ENCODE results near the gene PIK3R6.
"Not testable (repeated sequence)": the region's sequence is repeated elsewhere in the genome, so short reads cannot be mapped to it uniquely, and the experiment has no call there.

The PIK3R6 gene

DNA sequence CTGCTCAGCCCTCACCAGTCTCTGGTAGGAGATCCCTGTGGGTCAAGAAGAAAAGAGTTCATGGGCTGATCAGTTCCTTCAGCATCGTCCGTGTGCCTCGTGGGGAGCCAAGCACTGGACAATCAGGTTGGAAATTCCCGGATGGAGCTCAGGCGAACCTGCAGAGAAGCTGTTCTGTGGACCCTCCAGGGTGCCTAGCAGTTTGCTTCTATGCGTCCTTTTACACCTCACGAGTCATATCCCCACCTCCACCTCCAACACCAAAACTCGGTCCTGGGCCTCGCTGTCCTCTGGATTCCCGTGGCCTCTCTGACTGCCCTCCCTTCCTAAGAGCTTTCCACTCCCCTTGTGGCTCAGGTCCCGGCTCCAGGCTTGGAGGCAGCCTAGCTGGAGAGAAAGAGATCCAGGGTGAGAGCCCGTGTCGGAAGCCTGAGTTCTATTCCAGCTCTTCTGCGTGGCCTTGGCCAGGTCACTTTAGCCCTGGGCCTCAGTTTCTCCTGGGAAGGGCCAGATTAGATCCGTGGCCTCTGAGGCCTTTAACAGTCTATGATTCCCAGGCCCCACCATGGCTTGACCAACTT is 26.2 kb upstream of the PIK3R6 start:
- DNase-seq (ENCODE audit: low spot score), result no peak

DNA sequence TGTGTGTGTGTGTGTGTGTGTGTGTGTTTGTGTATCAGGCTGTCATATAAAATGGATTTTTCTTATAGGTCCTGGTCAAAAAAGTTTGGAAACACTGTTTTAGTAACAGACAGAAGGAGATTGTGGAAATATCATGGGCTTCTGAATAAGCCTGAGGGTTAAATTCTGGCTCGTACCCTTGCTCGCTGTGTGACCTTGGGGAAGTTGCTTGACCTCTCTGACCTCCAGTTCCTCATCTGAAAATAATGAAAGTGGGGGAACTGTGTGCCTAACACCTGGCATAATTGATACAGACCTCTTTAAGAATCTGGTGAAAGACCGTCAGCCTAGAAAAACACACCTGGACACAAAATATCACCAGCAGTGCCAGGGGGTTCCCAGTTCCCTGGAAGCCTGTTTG is 25.6 kb upstream of the PIK3R6 start:
- DNase-seq (ENCODE audit: low spot score), result no peak

DNA sequence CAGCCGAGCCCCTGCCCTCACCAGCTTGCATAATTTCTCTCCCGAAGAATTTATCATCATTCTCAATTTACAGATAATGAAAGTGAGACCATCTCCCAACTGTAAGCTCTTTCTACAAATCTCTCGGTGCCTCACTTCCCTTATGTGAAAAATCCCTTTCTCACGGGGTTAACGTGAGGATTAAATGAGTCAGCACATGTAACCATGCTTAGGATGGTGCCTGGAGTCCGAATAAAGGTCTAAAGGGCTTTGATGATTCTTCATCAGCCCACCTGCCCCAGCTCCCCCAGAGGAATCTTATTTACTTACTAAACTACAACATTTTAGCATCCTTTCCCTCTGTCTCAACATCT is 24.8 kb upstream of the PIK3R6 start:
- no peak for DNase-seq (ENCODE audit: low spot score)

DNA sequence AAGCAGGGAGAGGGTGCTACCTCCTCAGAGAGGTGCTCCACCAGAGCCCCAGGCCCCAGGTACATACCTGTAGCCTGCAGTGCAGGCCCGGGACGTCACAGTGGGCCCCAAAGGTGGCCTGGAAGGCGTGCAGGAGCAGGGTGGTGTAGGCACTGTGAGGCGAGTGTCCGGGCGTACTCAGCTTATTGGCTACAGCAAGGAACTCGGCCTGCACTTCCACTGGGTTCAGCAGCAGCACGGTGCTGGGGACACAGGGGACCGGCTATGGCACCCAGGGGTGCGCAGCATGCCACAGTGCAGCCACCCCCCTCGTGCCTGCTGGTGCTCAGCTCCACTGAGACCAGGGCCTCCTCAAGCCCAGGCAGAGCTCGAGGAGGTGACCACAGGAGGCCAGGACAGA is 23.2 kb upstream of the PIK3R6 start:
- no peak for DNase-seq (ENCODE audit: low spot score)

DNA sequence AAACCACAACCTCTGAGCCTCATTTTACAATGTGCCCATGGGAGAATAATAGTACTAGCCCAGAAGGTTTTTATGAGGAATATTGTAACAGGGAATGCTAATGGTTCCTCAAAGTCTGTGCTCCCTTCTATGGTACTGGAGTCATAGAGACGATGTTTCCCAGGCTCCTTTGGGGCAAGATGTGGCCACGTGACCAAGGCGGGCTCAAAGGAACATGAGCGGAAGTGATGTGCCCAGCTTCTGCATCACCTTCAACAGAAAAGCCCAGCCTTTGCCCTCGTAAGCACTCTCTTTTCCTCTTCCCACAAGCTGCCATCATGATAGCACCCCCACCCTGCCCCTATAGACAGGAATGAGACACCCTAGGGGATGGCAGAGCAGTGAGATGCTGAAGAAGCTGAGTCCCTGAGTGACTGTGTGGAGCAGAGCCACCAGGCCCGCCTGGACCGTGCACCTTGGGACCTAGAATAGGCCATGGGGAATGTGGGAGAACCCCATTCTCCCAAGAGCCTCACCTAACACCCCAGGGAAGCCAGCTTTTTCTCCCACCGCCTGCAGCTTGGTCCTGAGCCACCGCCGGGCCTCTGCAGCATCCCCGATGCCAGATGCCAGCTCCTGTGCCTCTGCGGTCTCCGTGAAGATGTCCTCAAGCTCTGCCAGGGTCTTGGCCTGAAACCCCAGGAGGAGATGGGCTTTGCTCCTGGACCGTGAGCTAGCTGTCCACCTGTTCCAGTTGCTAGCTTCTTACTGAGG is 22.2 kb upstream of the PIK3R6 start:
- DNase-seq (ENCODE audit: low spot score), result no peak

DNA sequence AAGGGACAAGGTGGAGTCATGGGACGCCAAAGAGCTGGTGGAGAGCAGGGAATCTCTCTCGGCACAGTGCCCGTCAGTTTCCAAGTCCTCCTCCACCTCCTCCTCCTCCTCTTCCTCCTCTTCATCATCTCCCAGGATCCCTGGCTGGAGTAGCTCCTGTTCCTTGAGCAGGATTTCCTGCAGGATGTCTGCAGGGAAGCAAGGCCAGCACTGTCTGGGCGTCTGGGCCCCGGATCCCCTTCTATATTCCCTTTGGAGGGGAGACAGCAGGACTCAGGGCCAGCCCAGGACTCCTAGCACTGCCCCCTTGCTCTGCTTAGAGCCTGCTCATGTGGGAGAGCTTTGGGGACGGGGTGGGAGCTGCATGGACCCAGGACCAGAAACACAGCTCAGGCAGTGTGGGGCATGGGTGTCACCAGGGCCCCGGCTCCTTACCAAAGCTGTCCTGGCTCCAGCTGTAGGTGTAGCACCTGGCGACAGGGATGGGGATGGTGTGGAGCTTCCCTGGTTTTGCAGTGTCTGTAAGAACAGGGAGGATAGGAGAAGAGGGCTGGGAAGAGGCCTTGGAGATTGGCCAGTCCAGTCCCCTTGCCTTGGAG is 21.3 kb upstream of the PIK3R6 start:
- DNase-seq (ENCODE audit: low spot score), result no peak

DNA sequence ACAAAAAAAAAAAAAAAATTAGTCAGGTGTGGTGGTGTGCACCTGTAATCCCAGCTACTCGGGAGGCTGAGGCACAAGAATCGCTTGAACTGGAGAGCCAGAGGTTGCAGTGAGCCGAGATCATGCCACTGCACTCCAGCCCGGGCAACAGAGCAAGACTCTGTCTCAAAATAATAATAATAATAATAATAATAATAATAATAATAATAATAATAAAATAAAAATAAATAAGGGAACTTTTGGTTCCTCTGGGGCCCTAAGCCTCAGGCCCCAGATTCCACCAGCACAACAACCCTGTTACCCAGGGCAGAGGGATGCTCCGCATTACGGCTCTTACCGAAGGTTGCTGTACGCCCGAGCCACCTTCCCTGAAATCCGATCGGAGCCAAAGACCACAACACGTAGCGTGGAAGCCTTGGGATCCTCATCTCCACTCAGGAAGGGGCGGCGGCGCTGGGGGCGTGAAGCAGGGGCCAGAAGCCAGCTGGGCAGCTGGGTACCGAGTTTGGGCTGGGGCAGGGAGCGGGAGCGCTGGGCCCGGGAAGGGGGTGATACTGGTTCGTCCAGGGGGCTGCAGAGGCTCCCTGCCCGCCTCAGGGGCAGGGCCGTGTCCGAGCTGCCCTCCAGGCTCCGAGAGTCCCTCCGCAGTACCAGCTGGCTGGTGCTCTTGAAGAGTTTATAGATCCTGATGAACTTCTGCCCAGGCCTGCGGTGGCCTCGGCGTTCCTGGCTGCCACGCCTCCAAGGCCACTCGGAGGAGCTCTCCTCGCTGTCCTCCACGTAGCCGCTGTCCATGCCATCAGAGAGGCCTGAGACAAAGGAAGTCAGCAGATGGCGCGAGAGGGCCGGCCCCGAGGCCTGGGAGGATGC is 20.6 kb upstream of the PIK3R6 start:
- DNase-seq (ENCODE audit: low spot score), result peak; percentile 15

DNA sequence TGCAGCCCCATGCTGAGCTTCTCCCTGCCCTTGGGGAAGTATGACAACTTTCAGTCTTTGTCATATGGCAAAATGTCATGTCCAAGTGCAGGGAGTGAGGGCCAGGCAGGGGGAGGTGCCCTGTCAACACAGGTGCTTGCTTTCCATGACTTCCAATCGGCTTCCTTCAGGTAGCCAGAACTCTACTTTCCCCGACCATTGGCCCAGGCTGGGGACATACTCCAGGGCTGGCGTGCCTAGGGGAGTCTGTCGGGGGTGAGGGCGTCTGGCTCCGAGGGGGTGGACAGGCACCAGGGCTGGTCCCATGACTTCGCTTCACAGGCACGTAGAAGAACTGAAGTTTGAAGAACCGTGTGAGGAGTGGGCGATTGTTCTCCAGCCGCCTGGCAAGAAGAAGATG is 19.8 kb upstream of the PIK3R6 start:
- DNase-seq (ENCODE audit: low spot score), result no peak

DNA sequence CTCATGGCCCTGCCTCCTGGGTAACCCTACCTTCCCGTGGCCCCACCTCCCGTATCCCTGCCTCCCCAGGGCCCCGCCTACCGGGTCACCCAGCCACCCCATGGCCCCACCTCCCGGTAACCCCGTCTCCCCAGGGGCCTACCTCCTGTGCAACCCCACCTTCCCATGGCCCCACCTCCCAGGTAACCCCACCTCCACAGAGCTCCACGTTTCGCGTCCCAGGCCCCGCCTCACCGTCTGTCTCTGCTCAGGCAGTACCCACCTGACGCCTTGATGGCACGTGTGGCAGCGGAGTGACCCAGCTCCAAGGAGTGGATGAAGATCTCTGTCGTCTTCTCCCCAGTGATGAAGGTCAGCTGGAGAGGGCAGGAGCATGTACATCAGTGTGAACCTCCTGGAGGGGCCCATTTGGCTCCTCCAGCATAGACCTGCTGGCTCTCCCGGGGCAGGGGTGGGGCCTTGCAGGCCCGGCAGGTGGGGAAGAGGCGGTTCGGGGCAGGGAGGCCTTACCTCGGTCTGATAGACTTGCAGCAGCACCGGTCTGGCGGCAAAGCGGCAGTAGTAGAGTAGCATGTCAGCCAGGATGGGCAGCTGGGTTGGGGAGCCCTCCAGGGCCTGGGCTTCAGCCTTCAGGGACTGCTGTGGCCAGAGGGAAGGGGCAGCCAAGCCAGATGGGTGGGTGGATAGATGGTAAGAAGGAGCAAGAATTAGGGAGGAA is 18.7 kb upstream of the PIK3R6 start:
- no peak for DNase-seq (ENCODE audit: low spot score)

DNA sequence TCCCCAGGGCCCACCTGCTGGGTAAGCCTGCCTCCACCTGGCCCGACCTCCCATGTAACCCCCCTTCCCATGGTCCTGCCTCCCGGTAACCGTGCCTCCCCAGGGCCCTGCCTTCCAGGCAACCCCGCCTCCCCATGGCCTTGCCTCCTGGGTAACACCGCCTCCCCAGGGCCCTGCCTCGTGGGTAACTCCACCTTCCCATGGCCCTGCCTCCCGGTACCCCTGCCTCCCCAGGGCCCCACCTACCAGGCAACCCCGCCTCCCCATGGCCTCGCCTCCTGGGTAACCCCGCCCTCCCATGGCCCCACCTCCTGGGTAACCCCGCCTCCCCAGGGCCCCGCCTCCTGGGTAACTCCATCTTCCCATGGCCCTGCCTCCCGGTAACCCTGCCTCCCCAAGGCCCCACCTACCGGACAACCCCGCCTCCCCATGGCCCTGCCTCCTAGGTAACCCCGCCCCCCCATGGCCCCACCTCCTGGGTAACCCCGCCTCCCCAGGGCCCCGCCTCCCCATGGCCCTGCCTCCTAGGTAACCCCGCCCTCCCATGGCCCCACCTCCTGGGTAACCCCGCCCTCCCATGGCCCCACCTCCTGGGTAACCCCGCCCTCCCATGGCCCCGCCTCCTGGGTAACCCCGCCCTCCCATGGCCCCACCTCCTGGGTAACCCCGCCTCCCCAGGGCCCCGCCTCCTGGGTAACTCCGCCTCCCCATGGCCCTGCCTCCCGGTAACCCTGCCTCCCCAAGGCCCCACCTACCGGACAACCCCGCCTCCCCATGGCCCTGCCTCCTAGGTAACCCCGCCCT is 17.9 kb upstream of the PIK3R6 start:
- DNase-seq (ENCODE audit: low spot score), result not testable (repeated sequence)

DNA sequence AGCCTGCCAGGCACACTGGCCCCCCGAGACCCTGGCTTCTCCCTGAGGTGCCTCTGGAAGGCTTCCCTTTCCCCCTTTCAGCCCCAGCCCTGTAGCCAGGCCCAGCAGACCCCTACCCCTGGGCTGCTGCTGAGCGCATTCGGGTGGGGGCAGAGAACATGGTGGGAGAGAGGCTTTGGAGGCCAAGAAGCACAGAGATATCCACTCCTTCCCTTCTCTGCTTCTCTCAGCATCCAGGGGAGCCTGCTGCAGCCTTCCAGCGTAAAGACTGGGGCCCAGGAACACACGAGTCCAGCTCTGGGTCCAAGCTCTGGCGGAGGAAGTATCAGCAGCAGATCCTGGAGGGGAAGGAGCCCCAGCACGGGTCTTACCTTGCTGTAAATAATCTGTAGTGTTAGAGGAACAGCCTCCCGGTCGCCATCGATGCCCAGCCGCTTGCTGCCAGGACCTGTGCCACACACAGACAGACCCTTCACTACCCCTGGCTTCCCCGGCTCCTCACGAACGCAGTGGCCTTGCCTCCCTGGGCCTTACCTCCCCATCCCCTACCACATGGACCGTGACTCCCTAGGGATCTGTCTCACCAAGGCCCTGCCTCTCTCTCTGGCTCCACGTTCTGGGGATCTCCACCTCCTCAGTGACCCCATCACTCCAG is 17.0 kb upstream of the PIK3R6 start:
- no peak for DNase-seq (ENCODE audit: low spot score)

DNA sequence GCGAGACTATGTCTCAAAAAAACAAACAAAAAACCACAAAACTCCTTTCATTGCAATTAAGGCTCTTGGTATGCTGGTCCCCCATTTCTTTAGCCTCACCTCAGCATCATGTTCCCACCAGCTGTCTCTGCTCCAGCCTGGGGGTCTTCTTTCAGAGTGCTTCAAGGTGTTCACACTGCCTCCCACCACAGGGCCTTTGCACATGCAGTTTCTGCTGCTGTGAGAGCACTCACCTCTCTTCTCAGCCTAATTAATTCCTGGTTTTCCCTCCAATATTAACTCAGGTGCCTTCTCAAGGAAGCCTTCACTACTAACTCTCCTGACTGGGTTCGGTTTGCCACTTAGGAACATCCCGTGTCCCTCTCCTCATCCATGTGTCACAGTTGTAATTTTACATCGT is 15.9 kb upstream of the PIK3R6 start:
- DNase-seq (ENCODE audit: low spot score), result no peak

DNA sequence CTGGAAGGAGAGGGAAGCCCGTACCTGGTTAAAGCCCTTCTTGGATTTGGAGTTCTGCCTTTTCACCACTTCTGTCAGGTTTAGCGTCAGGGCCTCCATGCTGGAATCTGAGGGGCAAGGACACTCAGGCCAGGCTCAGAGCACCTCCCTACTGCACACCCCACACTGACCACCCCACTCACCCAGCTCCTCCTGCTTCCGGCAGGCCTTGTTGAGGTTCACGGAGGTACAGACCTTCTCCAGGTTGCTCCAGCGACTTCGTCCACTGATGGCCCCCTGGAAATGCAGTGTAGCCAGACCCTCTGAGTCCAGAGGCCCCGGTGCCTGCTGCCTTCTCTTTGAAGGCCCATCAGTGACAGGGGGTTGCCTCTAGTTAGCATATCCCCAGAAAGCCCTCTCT is 14.1 kb upstream of the PIK3R6 start:
- no peak for DNase-seq (ENCODE audit: low spot score)

DNA sequence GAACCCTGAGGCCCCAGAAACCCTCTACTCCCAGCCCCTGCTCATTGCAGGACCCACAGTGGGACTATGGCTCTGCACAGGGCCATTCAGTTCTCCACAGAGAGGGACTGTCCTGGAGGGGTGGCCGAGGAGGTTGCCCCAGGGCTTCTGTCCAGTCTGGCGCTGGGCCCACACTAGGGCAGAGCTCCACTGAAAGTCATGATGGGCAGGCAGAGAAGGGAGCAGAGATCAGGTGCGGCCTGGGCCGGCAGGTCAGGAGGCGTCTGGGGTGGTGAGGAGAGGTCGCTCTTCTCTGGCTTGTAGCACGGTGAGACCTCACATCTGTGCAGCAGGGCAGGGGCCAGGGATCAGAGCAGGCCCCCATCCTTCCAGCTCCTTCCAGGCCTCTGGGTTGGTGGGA is 13.0 kb upstream of the PIK3R6 start:
- no peak for DNase-seq (ENCODE audit: low spot score)

DNA sequence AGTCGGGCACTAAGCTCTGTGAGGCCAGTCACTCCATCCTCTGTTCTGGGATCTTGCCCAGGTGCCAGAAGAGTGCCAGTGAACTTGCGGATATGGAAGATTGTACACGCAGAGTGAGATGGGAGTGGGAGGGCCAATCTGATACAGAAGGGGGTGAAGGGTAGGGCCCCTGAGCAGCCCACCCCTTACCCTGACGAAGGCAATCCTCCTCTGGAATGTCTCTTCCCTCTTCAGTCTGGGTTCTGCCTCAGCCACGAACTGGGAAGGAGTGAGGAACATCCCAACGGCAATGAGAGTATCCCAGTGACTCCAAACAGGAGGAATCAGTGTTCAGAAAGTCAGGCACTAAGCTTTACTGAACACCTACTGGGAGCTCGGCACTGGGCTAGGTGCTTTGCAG is 11.9 kb upstream of the PIK3R6 start:
- DNase-seq (ENCODE audit: low spot score), result no peak

DNA sequence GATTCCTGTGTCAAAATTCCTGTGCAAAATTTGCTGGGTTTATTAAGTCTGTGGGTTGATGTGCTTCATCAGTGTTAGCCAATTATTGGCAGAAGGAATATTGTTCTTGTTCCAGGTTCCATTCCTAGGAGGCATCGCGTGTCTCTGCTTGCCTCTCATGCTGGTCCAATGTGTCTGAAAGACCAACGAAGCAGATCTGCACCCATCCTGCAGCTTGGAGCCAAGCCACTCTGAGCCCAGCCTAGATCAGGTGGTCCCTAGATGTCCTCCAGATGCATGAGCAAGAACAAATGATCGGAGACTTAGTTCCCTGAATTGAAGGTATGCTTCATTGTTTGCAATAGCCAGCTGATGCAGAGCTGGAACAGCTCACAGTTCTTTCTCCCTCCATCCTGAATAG is 10.5 kb upstream of the PIK3R6 start:
- no peak for DNase-seq (ENCODE audit: low spot score)

DNA sequence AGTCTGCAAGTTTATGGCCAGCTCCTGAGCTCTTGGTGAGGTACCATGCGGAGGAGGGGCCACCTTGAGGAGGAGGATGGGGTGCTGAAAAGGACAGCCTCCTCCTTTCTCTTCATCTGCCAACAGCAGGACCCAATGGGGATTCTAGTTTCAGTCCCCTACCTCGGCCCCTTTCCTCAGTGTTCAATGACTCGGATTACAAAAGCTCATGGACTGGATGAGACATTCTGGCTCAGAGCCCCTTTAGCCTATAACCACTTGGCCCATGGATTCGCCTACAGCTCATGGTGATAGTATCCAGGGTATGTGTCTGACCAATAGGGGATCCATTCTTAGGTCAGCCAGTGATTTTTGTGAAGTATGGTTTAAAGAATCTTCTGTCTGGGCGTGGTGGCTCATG is 8.5 kb upstream of the PIK3R6 start:
- no peak for DNase-seq (ENCODE audit: low spot score)

DNA sequence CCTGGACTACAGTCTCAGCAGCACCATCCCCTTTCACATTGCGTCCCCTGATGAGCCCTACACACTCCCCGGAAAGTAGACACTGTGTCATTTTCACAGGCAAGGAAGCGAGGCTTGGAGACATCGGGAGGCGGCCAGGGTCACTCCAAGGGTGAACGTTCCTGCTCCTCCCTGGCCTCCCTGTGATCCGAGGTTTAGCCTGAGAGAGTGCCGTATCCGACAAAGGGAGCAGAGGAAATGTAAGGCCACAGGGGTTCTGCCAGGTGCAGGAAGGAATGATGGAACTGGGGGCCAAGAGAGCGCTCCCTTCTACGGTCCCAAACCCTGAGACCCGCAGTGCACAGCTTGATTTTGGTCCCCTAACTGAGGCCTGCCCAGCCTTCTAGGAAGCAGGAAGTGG is 8.0 kb upstream of the PIK3R6 start:
- no peak for DNase-seq (ENCODE audit: low spot score)

DNA sequence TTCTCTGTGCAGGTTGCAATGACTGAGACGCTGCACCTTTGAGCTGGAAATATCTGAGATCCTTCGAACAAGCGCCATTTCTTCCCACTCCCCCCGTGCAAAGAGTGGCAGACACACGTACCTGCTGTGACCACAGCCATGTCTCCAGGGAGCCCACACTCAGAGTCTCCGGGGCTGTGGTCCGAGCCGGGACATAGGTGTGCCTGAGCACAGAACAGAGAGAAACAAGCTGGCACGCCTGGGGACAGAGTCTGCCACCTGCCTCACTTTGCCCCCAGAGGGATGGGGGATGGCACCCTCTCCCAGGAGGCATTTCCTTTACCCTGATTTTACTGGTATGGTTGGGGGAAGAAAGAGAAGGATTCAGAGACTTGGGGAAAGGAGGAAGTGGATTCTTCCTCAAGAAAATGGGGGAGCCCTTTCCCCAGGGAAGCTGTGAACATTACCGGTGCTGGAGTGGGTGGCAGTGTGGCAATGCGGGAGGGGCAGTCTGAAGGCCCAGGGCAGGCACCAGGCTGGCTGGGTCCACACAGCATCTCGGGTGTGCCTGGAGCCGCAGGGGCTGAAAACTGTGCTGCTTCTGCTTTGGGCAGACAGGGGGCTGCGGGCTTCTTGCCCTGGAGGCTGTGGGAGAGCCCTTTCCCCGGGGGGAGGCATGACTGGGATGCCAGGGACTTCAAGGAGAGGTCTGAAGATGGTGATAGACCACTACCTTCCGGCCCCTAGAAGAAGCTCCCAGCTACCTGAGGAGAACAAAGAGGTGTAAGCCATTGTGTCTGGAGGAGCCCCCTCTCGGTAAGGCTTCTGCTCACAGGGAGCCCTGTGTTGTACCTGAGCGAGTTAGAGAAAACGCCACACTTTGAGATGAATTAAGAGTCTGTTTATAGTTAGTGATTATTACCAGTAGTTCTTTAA is 6.6 kb upstream of the PIK3R6 start:
- no peak for DNase-seq (ENCODE audit: low spot score)
